MG63 (cell line): Measurements from ENCODE around the gene MMADHC. TPM values are rescaled to one million over a fixed set of nuclear protein-coding genes. Genes with fewer than 3 reads are reported as not detected.

Source experiments
- DNase-seq: peaks from one replicate; pipeline ENCODE4 v3.0.0-alpha.2; 2020
- H3K27me3 ChIP-seq: fragments of 250-450 bp; sonication (Bioruptor Pico); 2 replicates; pipeline ENCODE4 v1.5.1; 2020; ENCODE audit warnings: mild to moderate bottlenecking, moderate library complexity
- H3K36me3 ChIP-seq: fragments of 250-450 bp; sonication (Bioruptor Pico); 2 replicates; pipeline ENCODE4 v1.5.1; 2020; ENCODE audit warnings: mild to moderate bottlenecking, moderate library complexity
- H3K4me3 ChIP-seq: fragments of 250-450 bp; sonication (Bioruptor Pico); 2 replicates; pipeline ENCODE4 v1.5.1; 2020; ENCODE audit warnings: mild to moderate bottlenecking, moderate library complexity
- H3K9me3 ChIP-seq: fragments of 250-450 bp; sonication (Bioruptor Pico); 2 replicates; pipeline ENCODE4 v1.5.1; 2020; ENCODE audit warnings: mild to moderate bottlenecking, moderate library complexity
- total RNA-seq: library from RNA; depleted of rRNA; stranded (reverse); fragments of >200 nt; shearing (Covaris generic); gene quantifications from 2 replicates; pipeline ENCODE4 v1.2.3, GENCODE V29; 2014; ENCODE audit warnings: low replicate concordance; rRNA removed

Gene MMADHC
- total RNA-seq: 207 and 282 TPM in 2 replicates

- Histone ChIP-seq H3K9me3 (no peaks in the 10 kb centered on the region), H3K36me3 (peaks cover 38% of the 10 kb centered on the region), H3K4me3 (peak within 1 kb of the TSS; percentile 91)
Observed at GRCh38 chr2:149587220-149587949, at the start of gene MMADHC. MMADHC (minus strand) TSS chr2:149587775; CDS start chr2:149587097, 678 bp downstream.

GRCh38 chr2:149634103-149634502 is 46.5 kb upstream of the MMADHC start:
- H3K9me3 ChIP-seq: no peaks in the 10 kb centered on the region
- DNase-seq: no peak
- no peaks in the 10 kb centered on the region for H3K27me3 ChIP-seq
- H3K36me3 ChIP-seq: no peaks in the 10 kb centered on the region
- H3K4me3 ChIP-seq: no peak overlapping the region

More at GRCh38 chr2:149587220-149587949, at the start of gene MMADHC:
- H3K27me3 ChIP-seq: no peaks in the 10 kb centered on the region
- peak; percentile 94 for DNase-seq

DNA sequence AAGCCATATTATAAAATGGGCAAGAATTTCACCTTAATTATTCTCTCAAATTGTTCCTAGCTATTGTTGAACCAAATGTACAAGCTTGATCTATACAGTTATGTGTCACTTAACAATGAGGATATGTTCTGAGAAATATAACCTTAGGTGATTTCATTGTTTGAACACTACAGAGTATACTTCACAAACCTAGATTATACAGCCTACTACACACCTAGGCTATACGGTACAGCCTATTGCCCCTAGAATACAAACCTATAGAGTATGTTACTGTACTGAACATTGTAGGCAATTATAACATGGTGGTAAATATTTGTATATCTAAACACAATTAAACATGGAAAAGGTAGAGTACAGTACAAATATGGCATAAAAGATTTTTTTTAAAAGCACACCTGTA is 42.9 kb upstream of the MMADHC start:
- Histone ChIP-seq H3K9me3 (no peaks in the 10 kb centered on the region), H3K4me3 (no peak overlapping the region), H3K36me3 (no peaks in the 10 kb centered on the region), H3K27me3 (no peaks in the 10 kb centered on the region)
- no peak for DNase-seq

GRCh38 chr2:149629026-149629425 is 41.5 kb upstream of the MMADHC start:
- Histone ChIP-seq H3K4me3 (no peak overlapping the region), H3K9me3 (no peaks in the 10 kb centered on the region), H3K36me3 (no peaks in the 10 kb centered on the region), H3K27me3 (no peaks in the 10 kb centered on the region)
- DNase-seq: no peak

GRCh38 chr2:149627111-149627801 is 39.7 kb upstream of the MMADHC start:
- Histone ChIP-seq H3K9me3 (no peaks in the 10 kb centered on the region), H3K27me3 (no peaks in the 10 kb centered on the region), H3K4me3 (no peak overlapping the region), H3K36me3 (no peaks in the 10 kb centered on the region)
- no peak for DNase-seq

DNA sequence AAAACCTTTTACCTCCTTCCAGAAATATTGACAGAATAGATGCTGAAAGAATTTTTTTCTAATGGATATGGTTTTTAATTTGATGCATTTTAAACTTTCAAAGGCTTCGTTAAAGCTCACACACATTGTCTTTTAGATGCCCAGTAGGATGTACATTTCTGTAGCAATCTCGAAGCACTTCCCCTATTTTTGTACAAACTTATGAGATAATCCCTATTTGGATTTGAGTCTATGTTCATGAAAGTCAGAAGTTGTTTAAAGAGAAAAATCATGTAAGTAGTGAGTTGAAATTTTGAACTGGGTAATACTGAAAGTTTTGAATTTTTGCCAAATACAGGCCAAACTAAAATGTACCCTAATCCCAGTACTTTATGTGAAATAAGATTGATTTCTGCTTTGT is 38.1 kb upstream of the MMADHC start:
- Histone ChIP-seq H3K4me3 (no peak overlapping the region), H3K9me3 (no peaks in the 10 kb centered on the region), H3K27me3 (no peaks in the 10 kb centered on the region), H3K36me3 (no peaks in the 10 kb centered on the region)
- no peak for DNase-seq

DNA sequence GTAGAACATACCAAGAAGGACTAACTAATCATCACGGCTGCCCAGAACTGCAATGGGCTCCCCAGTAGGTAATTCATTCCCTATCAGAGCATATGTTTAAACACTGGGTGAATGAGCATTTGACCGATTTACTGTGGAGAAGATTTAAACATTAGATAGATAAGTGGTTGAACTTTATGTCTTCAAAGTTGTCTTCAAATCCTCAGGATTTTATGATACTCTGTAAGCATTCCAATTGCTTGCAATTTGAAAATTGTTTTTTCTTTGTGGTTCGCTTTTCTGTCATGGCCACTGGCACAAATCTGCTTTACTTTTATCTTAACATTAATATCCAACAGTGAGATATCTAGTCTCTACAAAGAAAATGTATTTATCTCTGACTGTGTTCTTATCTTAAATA is 37.7 kb upstream of the MMADHC start:
- no peaks in the 10 kb centered on the region for H3K36me3 ChIP-seq
- H3K27me3 ChIP-seq: no peaks in the 10 kb centered on the region
- DNase-seq: no peak
- no peak overlapping the region for H3K4me3 ChIP-seq
- no peaks in the 10 kb centered on the region for H3K9me3 ChIP-seq

- H3K4me3 ChIP-seq: no peak overlapping the region
- H3K9me3 ChIP-seq: no peaks in the 10 kb centered on the region
- no peak for DNase-seq
- no peaks in the 10 kb centered on the region for H3K27me3 ChIP-seq
- H3K36me3 ChIP-seq: no peaks in the 10 kb centered on the region
Observed at GRCh38 chr2:149622343-149622742, 34.8 kb upstream of the MMADHC start.

DNA sequence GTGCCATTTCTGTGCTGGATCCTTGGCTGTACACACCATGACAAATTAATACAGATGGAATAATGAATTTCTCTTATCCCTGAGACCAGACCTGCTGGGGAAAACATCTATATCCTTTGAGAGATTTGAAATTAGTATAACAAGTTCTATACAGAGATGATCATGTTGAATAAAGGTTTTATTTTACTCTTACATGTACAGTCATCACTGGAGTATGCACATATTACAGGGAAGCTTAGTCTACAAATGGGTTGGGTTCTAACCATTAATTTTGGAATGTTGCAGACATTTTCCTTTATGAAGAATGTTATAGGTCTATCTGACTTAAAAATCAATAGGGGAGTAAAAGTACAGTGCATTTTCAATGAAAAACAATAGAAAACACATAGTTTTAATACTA is 29.9 kb upstream of the MMADHC start:
- H3K9me3 ChIP-seq: no peaks in the 10 kb centered on the region
- H3K27me3 ChIP-seq: no peaks in the 10 kb centered on the region
- no peak overlapping the region for H3K4me3 ChIP-seq
- no peaks in the 10 kb centered on the region for H3K36me3 ChIP-seq
- no peak for DNase-seq

GRCh38 chr2:149616681-149617456 is 29.3 kb upstream of the MMADHC start:
- DNase-seq: no peak
- no peaks in the 10 kb centered on the region for H3K9me3 ChIP-seq

GRCh38 chr2:149613704-149614103 is 26.1 kb upstream of the MMADHC start:
- DNase-seq: no peak
- Histone ChIP-seq H3K36me3 (no peaks in the 10 kb centered on the region), H3K9me3 (no peaks in the 10 kb centered on the region), H3K27me3 (no peaks in the 10 kb centered on the region), H3K4me3 (no peak overlapping the region)

More at GRCh38 chr2:149616681-149617456, 29.3 kb upstream of the MMADHC start:
- Histone ChIP-seq H3K4me3 (no peak overlapping the region), H3K27me3 (no peaks in the 10 kb centered on the region), H3K36me3 (no peaks in the 10 kb centered on the region)

- Histone ChIP-seq H3K36me3 (no peaks in the 10 kb centered on the region), H3K27me3 (no peaks in the 10 kb centered on the region), H3K9me3 (no peaks in the 10 kb centered on the region; the same call in 1 of the 2 replicates), H3K4me3 (no peak overlapping the region)
- DNase-seq: peak; percentile 48
Observed at GRCh38 chr2:149612122-149612521, 24.5 kb upstream of the MMADHC start.

GRCh38 chr2:149611100-149611820 is 23.7 kb upstream of the MMADHC start:
- Histone ChIP-seq H3K9me3 (no peaks in the 10 kb centered on the region; the same call in 1 of the 2 replicates), H3K27me3 (no peaks in the 10 kb centered on the region), H3K36me3 (no peaks in the 10 kb centered on the region), H3K4me3 (no peak overlapping the region)
- no peak for DNase-seq

DNA sequence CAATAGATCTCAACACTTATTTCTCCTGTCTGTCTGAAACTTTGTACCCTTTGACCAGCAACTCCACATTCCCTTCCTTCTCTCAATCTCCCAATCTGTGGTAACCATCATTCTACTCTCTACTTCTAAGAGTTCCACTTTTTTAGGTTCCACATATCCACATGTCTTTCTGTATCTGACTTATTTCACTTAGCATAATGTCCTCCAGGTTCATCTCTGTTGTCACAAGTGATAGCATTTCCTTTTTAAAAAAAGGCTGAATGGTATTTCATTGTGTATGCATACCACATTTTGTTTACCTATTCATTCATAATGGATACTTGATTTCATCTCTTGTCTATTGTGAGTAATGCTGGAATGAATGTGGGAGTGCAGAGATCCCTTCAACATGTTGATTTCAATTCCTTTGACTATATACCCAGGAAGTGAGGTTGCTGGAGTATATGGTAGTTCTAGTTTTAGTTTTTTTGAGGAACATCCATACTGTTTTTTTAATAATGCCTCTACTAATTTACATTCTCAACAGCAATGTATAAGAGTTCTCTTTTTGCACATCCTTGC is 18.8 kb upstream of the MMADHC start:
- H3K27me3 ChIP-seq: no peaks in the 10 kb centered on the region
- peaks cover 8% of the 10 kb centered on the region for H3K9me3 ChIP-seq
- no peak overlapping the region for H3K4me3 ChIP-seq
- no peaks in the 10 kb centered on the region for H3K36me3 ChIP-seq
- DNase-seq: no peak

GRCh38 chr2:149603248-149603647 is 15.7 kb upstream of the MMADHC start:
- Histone ChIP-seq H3K27me3 (no peaks in the 10 kb centered on the region; the same call in 1 of the 2 replicates), H3K9me3 (peaks cover 19% of the 10 kb centered on the region)
- no peak for DNase-seq

DNA sequence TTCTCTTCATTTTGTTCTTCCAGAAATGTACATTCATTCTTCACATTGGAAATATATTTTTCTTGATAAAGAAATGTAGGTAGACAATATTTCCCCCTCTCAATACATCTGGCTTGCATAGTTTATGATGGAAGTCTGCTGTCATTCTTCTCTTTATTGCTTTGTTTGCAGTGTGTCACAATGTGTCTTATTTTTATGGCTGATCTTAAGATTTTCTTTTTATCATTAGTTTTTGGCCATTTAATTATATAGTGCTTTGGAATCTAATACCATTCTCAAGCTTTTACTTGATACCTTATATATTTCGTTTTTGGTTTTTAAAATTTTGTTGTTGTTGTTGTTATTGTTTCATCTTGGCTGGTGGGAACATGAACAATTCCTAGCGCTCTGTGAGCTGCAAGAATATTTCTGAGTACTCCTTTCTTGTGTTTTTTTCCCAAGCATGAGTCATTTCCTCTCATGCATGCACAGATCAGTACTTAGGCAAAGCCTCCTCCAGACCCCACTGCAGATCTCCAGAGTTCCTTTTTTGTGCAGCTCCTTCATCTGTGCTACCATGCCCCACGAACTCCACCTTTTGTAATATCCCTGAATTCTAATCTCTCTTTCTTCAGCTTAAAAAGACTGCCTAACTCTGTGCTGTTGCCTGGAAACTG is 13.7 kb upstream of the MMADHC start:
- Histone ChIP-seq H3K9me3 (peaks cover 19% of the 10 kb centered on the region), H3K4me3 (no peak overlapping the region), H3K36me3 (0 out of 2 replicates have a peak, but pooled peaks cover 4% of the 10 kb centered on the region), H3K27me3 (no peaks in the 10 kb centered on the region; the same call in 1 of the 2 replicates)
- no peak for DNase-seq

More at GRCh38 chr2:149603248-149603647, 15.7 kb upstream of the MMADHC start:
- Histone ChIP-seq H3K4me3 (no peak overlapping the region), H3K36me3 (0 out of 2 replicates have a peak, but pooled peaks cover 4% of the 10 kb centered on the region)
